HG03432 (cell line): Measurements from ENCODE around the gene IDI1.
"Not testable (repeated sequence)": the region's sequence is repeated elsewhere in the genome, so short reads cannot be mapped to it uniquely, and the experiment has no call there.

Source experiments
- ATAC-seq: cut with Tn5 transposase; IDR thresholded peaks from one replicate; pipeline ENCODE4 v1.9.1; 2021; ENCODE audit warnings: mild to moderate bottlenecking, moderate library complexity; ENCODE audit not compliant: unreplicated experiment

Gene IDI1

GRCh38 chr10:1048732-1049424, at the start of gene IDI1:
Gene IDI1, minus strand, starts transcription at chr10:1049119. Its CDS starts 116 bp downstream, at chr10:1049003.
- ATAC-seq, result peak; percentile 89

GRCh38 chr10:1097436-1097835, 48.5 kb upstream of the IDI1 start:
- ATAC-seq, result no peak

- ATAC-seq, result no peak
Observed at GRCh38 chr10:1096287-1096889, 47.5 kb upstream of the IDI1 start.

- ATAC-seq, result no peak
Observed at GRCh38 chr10:1095498-1095897, 46.6 kb upstream of the IDI1 start.

GRCh38 chr10:1094112-1095057, 45.5 kb upstream of the IDI1 start:
- ATAC-seq, result no peak

GRCh38 chr10:1093696-1094095, 44.8 kb upstream of the IDI1 start:
- no peak for ATAC-seq

- ATAC-seq, result no peak
Observed at GRCh38 chr10:1090696-1091095, 41.8 kb upstream of the IDI1 start.

- no peak for ATAC-seq
Observed at GRCh38 chr10:1089017-1089689, 40.2 kb upstream of the IDI1 start.

- no peak for ATAC-seq
Observed at GRCh38 chr10:1086787-1087186, 37.9 kb upstream of the IDI1 start.

- no peak for ATAC-seq
Observed at GRCh38 chr10:1085258-1085657, 36.3 kb upstream of the IDI1 start.

GRCh38 chr10:1084011-1084950, 35.4 kb upstream of the IDI1 start:
- ATAC-seq, result no peak

- ATAC-seq, result no peak
Observed at GRCh38 chr10:1083581-1083980, 34.7 kb upstream of the IDI1 start.

GRCh38 chr10:1078668-1079067, 29.7 kb upstream of the IDI1 start:
- no peak for ATAC-seq

GRCh38 chr10:1074748-1075308, 25.9 kb upstream of the IDI1 start:
- no peak for ATAC-seq

GRCh38 chr10:1074052-1074747, 25.3 kb upstream of the IDI1 start:
- no peak for ATAC-seq

- ATAC-seq, result no peak
Observed at GRCh38 chr10:1070919-1071318, 22.0 kb upstream of the IDI1 start.

GRCh38 chr10:1068380-1069361, 19.8 kb upstream of the IDI1 start:
- no peak for ATAC-seq

GRCh38 chr10:1066734-1067133, 17.8 kb upstream of the IDI1 start:
- not testable (repeated sequence) for ATAC-seq
